Germinal center (tissue), 1 donor: ENCODE data around the gene STRIP2.
"Not testable (repeated sequence)": the region's sequence is repeated elsewhere in the genome, so short reads cannot be mapped to it uniquely, and the experiment has no call there.

Source experiments
- DNase-seq: peaks from one replicate; pipeline ENCODE4 v3.0.0; 2012; ENCODE audit warnings: mixed read lengths, low spot score

Gene STRIP2

GRCh38 chr7:129423700-129424410 lies 10.4 kb upstream of the STRIP2 start:
- no peak for DNase-seq

GRCh38 chr7:129426482-129426881 lies 7.8 kb upstream of the STRIP2 start:
- DNase-seq = no peak

- no peak for DNase-seq
These were observed 6.6 kb upstream of the STRIP2 start for GRCh38 chr7:129427526-129428045.

- DNase-seq = no peak
These were observed 2.2 kb upstream of the STRIP2 start for GRCh38 chr7:129431911-129432643.

GRCh38 chr7:129434675-129435318 lies 565 bp downstream of the STRIP2 start:
- DNase-seq = peak; percentile 23

- no peak for DNase-seq
These were observed 1.2 kb downstream of the STRIP2 start for GRCh38 chr7:129435414-129435829.

GRCh38 chr7:129436335-129436923 lies 2.2 kb downstream of the STRIP2 start:
- no peak for DNase-seq

- DNase-seq = no peak
These were observed 3.0 kb downstream of the STRIP2 start for GRCh38 chr7:129437190-129437589.

GRCh38 chr7:129438281-129438838 lies 4.1 kb downstream of the STRIP2 start:
- no peak for DNase-seq

GRCh38 chr7:129438839-129439651 lies 4.8 kb downstream of the STRIP2 start:
- DNase-seq = no peak

- no peak for DNase-seq
These were observed 5.9 kb downstream of the STRIP2 start for GRCh38 chr7:129439963-129440625.

GRCh38 chr7:129443612-129444011 lies 9.4 kb downstream of the STRIP2 start:
- DNase-seq = no peak

GRCh38 chr7:129444776-129445175 lies 10.5 kb downstream of the STRIP2 start:
- DNase-seq = not testable (repeated sequence)

GRCh38 chr7:129446925-129447324 lies 12.7 kb downstream of the STRIP2 start:
- DNase-seq = not testable (repeated sequence)

GRCh38 chr7:129447445-129447844 lies 13.2 kb downstream of the STRIP2 start:
- DNase-seq = not testable (repeated sequence)

GRCh38 chr7:129448608-129449007 lies 14.4 kb downstream of the STRIP2 start:
- not testable (repeated sequence) for DNase-seq

- no peak for DNase-seq
These were observed 16.1 kb downstream of the STRIP2 start for GRCh38 chr7:129450295-129450694.

GRCh38 chr7:129452589-129453231 lies 18.5 kb downstream of the STRIP2 start:
- DNase-seq = no peak

GRCh38 chr7:129453510-129454248 lies 19.4 kb downstream of the STRIP2 start:
- no peak for DNase-seq

- no peak for DNase-seq
These were observed 20.0 kb downstream of the STRIP2 start for GRCh38 chr7:129454249-129454551.
